T-helper 2 cell treated with Interferon-gamma antibody and Interleukin-4, amounts not matched to agents 100 ng/mL and 5 ng/mL, for 36 hours (primary cell): ENCODE results near the gene GSG1L. TPM values are rescaled to one million over a fixed set of nuclear protein-coding genes. Genes with fewer than 3 reads are reported as not detected.

Experiments used
- intact Hi-C: fragments of 100-400 bp; cut with micrococcal nuclease; formaldehyde crosslinking; loops from one replicate; pipeline ENCODE4 v1.15.1; 2023
- total RNA-seq: library from RNA; stranded (reverse); gene quantifications from 2 replicates; pipeline ENCODE4 v1.2.3, GENCODE V29; 2022

GSG1L gene
- total RNA-seq, 1 donor from 2014 or later, result 0.23 TPM

DNA sequence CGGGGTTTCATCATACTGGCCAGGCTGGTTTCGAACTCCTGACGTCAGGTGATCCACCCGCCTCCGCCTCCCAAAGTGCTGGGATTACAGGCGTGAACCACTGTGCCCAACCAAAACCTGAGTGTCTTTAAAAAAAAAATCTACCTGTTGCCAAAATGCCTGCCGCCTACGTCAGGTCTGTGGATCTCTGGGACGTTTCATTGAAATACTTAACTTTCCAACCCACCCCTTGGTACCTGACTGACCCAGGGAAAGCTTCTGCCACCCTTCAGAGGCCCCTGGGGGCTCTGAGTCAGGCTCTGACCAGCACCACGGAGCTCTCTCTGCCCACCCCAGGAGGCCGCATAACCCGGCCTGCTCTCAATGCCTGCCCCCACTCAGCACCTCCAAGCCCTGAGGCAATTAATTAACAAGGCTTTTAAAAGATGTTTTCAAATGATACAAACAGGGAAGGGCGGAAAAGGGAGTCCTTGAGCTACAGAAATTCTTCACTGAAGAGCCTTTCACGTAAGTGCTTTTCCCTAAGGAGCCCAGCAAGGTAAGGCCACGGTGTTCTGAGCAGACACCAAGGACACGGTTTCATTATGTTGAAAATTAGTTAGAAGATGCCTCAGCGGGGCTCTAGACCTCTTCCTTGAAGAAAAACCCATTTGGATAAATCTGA, 29.3 kb upstream of the GSG1L start:
- intact Hi-C loops, result no loop called here

DNA sequence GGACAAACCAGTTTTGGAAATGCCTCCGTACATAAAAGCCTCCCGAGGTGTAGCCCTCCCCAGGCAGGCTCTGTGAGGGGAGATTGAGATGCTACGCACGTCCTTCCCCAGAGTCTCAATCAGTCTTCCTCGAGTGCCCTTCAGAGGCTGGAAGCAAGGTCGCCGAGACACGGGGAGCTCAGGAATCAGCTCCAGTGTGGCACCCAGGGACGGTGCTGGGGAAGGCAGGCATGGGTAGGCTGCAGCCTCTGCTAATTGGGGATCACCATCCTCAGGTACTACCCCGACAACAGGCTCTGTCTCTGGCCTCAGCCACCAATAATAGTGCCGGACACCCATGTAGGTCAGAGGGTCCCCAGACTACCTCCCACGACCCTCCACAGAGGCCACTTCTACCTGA, 28.1 kb upstream of the GSG1L start:
- intact Hi-C loops, result no loop called here

DNA sequence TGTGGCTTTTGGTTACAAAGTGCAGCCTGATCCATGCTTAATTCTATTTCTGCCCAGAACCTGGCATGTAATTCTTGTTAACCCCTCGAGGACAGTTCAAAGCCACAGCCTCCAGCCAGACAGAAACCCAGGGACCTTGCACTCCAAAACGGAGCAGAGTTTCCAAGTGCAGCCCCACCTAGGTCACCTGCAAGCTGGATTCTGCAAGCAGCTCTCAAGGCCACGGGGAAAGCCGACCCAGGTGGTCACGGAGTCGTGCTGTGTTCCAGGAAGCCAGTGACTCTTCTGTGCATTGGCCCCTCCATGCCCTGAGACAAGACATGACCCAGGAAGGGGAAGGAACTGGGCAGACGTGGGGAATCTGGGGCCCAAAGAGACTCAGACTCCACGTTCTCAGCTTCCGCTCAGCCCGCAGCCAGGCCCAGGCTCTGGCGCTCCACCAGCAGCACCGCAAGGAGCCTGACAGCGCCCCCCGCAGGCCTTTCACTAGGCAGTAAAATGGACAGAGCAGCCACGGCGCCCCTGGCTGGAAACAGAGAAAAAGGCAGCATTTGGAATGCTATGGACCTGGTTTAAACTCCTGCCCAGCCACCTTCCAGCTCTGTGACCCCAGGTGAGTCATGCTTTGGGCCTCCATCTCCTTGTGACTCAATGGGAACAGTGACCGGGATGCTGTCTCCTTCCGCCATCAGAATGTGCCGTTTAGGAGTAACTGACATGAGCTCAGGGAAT, 27.3 kb upstream of the GSG1L start:
- intact Hi-C loops, result no loop called here

DNA sequence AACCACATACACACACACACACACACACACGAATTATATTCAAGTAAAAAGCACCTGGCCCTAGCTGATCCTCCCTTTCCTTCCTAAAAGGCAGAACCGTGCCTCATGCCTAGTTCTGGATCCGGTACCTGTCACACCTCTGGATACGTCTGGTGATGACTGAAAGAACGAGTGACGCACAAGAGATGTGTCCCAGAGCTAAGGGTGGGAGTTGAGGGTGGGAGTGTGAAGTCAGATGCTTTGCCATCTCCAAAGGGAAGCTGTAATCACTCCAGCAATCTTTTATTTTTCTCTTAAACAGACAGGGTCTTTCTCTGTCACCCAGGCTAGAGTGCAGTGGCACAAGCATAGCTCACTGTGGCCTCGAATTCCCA, 26.5 kb upstream of the GSG1L start:
- intact Hi-C loops, result no loop called here

DNA sequence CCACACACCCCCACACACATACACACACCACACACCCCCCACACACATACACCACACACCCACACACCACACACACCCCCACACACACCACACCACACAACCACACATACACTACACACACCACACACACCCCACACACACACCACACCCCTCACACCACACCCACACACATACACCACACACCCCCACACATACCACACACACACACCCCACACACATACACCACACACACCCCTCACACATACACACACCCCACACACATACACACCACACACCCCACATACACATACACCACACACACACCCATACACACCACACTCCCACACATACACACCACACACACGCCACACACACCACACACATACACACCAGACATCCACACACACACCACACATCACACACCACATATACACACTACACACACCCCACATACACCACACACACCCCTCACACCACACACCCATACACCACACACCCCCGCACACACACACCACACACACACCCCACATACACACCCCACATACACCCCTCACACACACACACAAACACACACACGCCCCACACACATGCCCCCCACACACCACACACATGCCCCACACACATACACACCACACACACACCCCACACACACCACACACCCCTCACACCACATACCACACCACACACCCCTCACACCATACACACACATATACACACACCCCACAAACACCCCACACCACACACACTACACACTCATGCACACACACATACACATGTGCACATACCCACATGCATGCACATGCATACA, 25.9 kb upstream of the GSG1L start:
- intact Hi-C loops, result no loop called here

DNA sequence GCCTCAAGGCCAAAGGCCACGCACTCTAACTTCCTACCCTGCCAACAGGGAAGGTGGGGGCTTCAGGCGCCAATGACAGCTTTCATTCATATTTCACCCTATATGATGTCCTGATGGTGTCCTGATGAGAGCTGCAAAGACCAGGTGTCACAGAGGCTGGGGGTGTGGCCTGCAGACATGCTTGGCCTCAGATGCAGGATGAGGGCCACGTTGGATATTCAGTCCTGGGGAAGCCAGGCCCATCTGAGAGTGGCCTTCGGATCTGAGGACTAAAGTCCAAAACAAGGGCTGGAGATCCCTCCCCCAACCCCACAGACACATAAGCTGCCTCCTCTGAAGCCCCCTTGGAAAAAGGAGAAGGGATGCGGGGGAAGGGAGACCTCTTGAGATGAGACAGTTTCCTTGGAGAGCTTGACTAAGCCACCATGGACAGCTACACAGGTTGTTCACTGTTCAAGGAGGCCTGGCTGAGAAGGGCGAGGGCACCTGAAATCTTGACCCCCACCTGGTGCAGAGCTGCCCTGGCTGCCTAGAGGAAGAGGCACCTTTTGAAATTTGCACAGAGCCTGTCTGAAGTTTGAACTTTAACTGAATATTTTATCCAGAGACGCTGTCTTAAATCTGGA, 24.3 kb upstream of the GSG1L start:
- intact Hi-C loops, result no loop called here

DNA sequence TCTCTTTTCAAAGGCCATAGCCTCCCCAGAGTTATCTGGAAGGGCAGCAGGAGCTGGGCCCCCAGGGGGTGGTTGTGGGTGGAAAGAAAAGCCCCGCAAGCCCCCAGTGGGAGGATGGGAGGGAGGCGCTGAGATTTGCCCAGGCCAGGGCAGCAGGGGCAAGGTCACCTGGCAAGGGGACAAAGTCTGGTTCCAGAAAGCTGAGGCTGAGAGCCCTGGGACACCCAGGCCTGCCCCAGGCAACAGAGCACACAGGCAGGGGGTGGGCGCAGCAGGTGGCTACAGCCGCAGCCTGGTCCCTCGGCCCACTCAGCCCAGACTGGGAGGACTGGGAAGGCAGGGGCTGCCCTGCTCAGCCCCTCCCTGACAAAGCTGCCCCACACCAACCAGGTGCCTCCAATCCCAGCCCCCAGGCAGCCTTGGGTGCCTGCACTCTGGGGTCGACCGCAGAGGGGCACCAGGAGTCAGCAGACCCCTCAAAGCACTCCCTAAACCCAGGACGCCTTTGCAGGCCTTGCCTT, 23.7 kb upstream of the GSG1L start:
- intact Hi-C loops, result no loop called here

DNA sequence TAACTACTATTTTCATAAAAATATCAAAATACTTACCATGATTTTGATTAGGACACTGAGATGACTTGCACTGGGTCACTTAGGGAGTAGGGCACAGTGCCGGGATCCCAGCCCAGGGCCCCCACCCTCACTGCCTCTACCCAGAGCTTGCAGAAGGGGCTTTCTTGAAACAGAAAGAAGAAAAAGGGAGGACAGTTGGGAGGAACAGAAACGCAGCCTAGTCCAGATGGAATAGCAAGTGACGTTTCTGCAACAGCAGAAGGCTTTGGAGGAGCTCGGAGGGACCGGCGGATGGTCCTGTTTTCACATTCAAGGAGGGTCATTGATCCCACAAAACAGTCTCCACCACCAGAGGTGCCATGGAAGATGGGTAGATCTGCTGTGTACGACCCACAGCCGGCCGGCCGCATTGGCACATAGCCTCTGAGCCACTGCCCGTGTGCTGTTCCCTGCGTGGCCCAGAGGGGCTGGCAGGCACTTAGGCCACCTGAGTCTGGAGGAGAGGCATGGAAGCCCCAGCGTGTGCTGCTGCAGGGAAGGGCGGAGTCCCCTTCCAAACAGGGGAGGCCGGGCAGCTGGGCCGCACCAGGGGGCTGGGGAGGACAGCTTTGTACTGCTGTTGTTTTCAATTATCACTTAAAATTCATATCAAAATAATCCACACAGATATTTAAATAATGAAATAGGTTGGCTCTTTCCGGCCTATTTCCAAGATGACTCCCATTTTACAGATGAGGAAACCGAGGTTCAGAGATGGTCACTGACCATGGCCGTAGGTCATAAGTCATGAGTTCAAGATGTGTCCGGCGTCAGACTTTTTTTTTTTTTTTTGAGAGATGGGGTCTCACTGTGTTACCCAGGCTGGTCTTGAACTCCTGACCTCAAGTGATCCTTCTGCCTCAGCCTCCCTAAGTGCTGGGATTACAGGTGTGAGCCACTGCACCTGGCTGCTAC, 22.9 kb upstream of the GSG1L start:
- intact Hi-C loops, result no loop called here

DNA sequence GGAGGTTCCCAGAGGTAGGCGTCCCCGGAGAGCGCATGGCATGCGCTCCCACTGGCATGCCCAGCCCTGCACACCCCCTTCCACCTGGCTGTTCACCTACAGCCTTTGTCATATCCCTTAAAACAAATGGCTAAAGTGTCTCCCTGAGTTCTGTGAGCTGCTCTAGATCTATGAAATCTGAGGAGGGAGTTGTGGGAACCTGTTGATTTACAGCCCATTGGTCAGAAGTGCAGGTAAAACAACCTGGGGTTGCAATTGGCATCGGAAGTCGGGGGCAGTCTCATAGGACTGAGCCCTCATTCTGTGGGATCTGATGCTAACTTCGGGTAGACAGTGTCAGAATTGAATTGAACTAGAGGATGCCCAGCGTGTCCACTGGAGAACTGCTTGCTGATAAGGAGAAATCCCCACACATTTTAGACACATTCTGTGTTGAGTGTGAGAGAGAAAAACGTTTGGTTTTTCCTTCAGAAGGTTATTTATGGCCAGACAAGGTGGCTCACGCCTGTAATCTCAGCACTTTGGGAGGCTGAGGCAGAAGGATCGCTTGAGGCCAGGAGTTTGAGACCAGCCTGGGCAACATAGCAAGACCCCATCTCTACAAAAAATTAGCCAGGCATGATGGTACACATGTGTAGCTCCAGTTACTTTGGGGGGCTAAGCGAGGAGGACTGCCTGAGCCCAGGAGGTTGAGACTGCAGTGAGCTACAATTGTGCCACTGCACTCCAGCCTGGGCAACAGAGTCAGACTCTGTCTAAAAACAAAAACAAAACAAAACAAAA, 22.1 kb upstream of the GSG1L start:
- intact Hi-C loops, result no loop called here

DNA sequence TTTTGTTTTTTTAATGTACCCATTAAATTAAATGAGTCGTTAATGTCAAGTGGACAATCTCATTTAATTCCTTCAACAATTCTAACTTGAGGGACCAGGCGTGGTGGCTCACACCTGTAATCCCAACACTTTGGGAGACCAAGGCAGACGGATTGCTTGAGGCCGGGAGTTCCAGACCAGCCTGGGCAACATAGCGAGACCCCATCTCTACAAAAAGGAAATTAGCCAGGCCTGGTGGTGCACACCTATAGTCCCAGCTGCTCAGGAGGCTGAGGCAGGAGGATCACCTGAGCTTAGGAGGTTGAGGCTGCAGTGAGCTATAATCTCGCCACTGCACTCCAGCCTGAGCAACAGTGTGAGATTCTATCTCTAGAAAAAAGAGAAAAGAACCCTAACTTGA, 20.7 kb upstream of the GSG1L start:
- intact Hi-C loops, result no loop called here

DNA sequence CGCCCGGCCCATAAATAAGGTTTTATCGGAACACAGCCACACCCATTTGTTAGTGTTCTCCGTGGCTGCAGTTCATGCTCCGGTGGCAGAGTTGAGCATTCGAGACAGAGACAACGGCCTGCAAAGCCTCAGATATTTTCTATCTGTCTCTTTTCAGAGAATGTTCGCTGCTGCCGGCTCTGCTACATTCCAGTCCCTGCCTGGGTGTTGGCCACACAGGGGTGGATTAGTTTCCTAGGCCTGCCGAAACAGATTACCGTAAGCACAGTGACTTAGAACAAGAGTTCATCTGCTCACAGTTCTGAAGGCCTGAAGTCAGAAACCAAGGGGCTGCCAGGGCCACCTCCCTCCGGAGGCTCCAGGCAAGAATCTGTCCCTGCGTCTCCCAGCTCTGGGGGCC, 19.1 kb upstream of the GSG1L start:
- intact Hi-C loops, result no loop called here

DNA sequence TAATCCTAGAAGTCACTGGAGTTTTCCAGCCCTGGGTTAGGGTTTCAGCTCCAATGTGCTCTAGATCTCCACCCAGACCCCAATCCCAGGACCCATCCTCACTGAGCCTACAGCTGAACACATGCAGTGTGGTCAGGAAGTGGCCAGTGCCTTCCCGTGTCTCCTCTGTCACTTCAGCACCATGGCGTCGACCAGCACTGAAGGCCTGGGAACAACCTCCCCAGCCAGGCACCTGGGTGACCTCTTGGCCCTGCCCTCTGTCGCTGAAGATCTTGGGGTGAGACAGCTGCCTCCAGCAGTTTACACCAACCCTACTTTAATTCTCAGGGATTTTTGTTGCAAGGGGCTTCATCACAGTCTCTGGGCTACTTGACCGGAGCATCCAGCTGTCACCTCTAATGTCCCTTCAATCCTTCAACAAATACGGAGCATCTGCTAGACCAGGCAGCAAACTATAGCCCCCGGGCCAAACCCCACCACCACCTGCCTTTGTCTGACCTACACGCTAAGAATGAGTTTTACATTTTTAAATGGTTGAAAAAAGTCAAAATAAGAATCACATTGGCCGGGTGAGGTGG, 18.0 kb upstream of the GSG1L start:
- intact Hi-C loops, result no loop called here

DNA sequence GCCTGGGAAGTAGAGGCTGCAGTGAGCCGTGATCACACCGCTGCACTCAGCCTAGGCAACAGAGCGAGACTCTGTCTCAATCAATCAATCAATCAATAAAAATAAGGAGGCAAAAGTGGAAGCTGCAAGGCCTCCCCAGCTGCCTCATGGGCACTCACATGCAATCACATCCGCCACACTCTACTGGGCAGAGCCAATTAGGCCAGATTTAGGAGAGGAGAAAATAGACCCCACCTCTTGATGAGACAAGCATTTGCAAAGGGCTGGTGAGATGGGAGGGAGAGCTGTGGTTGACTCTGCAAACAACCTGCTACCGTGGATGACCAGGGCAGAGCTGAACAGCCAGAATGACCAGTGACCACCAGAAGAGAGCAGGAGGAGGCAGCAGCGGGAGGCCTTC, 14.7 kb upstream of the GSG1L start:
- intact Hi-C loops, result no loop called here

DNA sequence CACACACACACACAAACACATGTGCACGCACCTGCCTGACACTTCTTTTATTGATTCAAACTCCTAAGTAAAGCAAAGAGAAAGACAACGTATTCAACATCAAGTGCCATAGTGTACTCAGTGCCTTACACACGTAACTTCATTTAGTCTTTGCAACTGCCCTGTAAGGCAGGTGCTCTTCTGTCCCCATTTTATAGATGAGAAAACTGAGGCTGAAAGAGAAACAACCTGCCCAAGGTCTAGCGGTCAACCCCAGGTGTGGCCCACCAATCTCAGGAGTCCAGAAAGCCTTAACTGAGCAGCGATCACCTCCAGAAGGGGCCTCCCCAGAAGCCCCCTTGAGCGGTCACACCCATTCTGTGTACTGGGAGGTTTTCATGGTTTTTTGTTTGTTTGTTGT, 10.3 kb upstream of the GSG1L start:
- intact Hi-C loops, result no loop called here

DNA sequence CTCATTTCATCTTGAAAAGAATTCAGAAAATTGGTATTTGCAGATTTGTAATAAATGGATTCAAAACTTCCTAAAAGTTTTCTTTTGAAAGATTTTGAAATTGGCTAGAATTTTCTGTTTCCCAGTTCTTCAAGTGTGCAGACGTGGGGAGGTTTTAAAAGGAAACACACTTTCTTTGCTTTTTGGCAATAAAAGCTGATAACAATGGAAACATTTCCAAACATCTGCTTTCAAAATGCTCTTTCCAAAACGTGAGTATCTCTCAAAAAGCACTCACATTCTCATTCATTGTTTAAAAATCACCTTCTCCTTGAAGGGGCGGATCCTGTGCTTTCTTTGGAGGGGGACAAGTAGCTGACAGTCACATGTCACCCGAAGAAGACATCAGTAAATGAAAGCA, 8.6 kb upstream of the GSG1L start:
- intact Hi-C loops, result no loop called here

DNA sequence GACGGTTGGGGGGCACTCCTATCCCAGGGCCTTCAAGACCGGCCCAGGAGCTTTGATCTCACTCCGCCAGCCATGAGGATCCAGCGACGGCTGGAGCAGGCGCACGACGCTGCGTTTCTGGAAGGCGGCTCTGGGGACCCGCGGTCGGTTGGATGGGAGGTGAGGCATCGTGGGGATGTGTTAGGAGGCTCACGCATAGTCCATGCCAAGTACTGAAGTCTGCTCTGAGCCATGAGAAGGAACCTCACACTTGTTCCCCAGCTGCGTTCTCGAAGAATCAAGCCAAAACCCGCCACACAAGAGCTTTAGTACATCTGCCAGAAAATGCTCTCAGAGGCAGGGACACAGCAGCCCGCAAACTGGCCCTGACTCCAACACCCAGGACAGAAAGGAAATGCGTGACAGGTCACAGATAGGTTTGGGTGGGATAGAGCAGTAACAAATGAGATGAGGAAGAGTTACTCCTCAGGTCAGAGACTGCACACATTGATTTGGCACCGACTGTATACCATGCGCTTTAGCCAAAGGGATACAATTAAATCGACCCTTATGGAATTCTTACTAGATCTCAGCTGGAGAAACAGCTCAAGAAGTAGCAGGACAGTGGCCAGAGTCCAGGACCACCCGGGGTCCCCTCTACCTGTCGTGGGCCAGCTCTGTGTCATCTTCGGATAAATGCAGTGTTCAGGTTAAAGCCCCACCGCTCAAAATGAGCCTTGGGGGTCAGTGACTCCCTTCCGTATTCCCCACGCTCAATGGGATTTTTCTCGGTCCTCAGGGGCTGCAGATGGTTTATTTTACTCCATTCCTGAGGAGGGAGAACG, 6.7 kb upstream of the GSG1L start:
- intact Hi-C loops, result loop anchor here (1.0 kb wide), 1 partner anchor 98 kb away; no protein-coding TSS in a partner anchor

DNA sequence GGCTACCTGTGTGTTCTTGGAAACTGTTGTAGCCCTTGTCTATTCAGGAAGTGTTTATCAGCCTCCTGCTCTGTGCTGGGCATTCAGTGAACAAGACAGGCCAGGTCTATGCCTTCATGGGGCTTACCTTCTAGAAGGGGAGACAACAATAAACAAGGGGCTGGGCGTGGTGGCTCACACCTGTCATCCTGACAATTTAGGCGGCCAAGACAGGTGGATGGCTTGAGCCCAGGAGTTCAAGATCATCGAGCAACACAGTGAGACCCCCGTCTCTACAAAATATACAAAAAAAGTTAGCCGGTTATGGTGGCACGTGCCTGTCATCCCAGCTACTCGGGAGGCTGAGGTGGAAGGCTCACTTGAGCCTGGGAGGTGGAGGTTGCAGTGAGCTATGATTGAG, 5.5 kb upstream of the GSG1L start:
- intact Hi-C loops, result no loop called here

DNA sequence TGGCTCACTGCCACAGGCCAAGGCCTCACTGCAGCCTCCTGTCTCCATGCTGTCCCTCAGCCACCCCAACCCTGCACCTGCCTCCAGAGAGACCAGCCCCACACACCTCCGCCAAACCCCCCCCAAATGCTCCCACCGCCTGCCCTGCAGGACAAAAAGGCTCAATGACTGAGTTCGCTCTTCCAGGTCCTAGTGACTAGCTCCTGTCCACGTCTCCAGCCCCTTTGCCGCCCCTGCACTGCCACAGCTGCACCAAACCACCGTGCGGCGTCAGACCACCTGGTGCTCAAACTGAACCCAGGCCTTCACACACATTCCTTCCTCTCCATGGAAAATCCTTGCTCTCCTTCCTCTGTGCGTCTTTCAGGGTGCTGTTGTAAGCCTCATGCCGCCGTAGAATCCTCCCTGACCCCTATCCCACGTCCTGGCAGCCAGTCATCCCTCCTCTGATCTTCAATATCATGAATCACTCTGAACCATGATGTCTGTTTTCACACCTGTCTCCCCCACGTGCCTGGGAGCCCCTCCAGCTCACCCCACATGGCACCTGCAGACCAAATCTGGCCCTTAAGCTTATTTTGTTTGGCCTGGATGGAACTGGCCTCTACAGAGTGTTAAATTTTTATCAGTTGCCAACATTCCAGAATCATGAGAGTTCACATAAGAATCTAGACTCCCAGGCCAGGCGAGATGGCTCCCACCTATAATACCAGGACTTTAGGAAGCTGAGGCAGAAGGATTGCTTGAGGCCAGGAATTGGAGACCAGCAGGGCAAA, 4.3 kb upstream of the GSG1L start:
- intact Hi-C loops, result no loop called here
